ENCODE results near the gene TMEM132C. TPM values are rescaled to one million over a fixed set of nuclear protein-coding genes. Genes with fewer than 3 reads are reported as not detected.

Gene TMEM132C
- polyA plus RNA-seq, 1 of the 3 experiments (the other 2 are of a cell fraction), result not detected

GRCh38 chr12:128586451-128587029 lies 319.6 kb downstream of the TMEM132C start:
- Histone ChIP-seq H3K9ac (no peak overlapping the region), H4K20me1 (ENCODE audit: insufficient read depth) (no peaks in the 10 kb centered on the region), H3K36me3 (replicated peaks in 1 of 2; ENCODE audit: control insufficient read depth in 1 of 2, insufficient read depth in 2 of 2, low read length in 1 of 2) (no peaks in the 10 kb centered on the region), H3K27me3 (ENCODE audit: insufficient read depth) (no peaks in the 10 kb centered on the region), H3K9me2 (no peaks in the 10 kb centered on the region), H3K79me2 (ENCODE audit: insufficient read depth) (no peaks in the 10 kb centered on the region), H3F3A (replicated peaks; ENCODE audit: insufficient read depth) (no peaks in the 10 kb centered on the region), H3K4me1 (ENCODE audit: control insufficient read depth in 1 of 2, insufficient read depth in 2 of 2, low read depth in 1 of 2, low read length in 1 of 2) (no peaks in the 10 kb centered on the region), H2AFZ (ENCODE audit: low read depth) (no peak overlapping the region), H3K27ac (ENCODE audit: low read depth in 2 of 2, low read length in 1 of 2) (no peak overlapping the region), H3K4me3 (ENCODE audit: low read depth in 2 of 2, low read length in 1 of 2) (no peak overlapping the region), H3K9me3 (no peaks in the 10 kb centered on the region), H3K4me2 (no peak overlapping the region)
- CTCF ChIA-PET, result no interaction called here
- POLR2A ChIA-PET, result no interaction called here
- WGBS (ENCODE audit: low lambda C conversion rate), result 8% methylated on average over 5 of the region's 7 CpGs
- TF ChIP-seq RCOR1 (IDR thresholded peaks at IDR 0.05; ENCODE audit: low read length) (no peak), EP300 (IDR thresholded peaks at IDR 0.05; ENCODE audit: borderline replicate concordance in 1 of 2, low read depth in 1 of 2, low read length in 1 of 2) (no peak), MXI1 (IDR thresholded peaks at IDR 0.05; ENCODE audit: low read depth, low read length) (no peak), ELF1 (IDR thresholded peaks at IDR 0.05) (no peak), USF1 (IDR thresholded peaks at IDR 0.05; ENCODE audit: borderline replicate concordance, low read depth) (no peak), FOXM1 (IDR thresholded peaks at IDR 0.05; ENCODE audit: low read depth) (no peak), NRF1 (IDR thresholded peaks at IDR 0.05; ENCODE audit: low read depth, low read length) (no peak)
- no peak for DNase-seq

- no peak for DNase-seq
- no peak overlapping the region for H3K27ac ChIP-seq (ENCODE audit: low read depth in 2 of 2, low read length in 1 of 2)
- no peaks in the 10 kb centered on the region for H3K36me3 ChIP-seq (replicated peaks in 1 of 2; ENCODE audit: control insufficient read depth in 1 of 2, insufficient read depth in 2 of 2, low read length in 1 of 2)
- H3K4me3 ChIP-seq (ENCODE audit: low read depth in 2 of 2, low read length in 1 of 2), result no peak overlapping the region
- H3K9ac ChIP-seq, result no peak overlapping the region
- H4K20me1 ChIP-seq (ENCODE audit: insufficient read depth), result no peaks in the 10 kb centered on the region
- ChIA-PET POLR2A (no interaction called here), CTCF (no interaction called here)
- no peaks in the 10 kb centered on the region for H3K9me3 ChIP-seq
- no peaks in the 10 kb centered on the region for H3K9me2 ChIP-seq
- no peak overlapping the region for H3K4me2 ChIP-seq
- H3K27me3 ChIP-seq (ENCODE audit: insufficient read depth), result no peaks in the 10 kb centered on the region
- no peaks in the 10 kb centered on the region for H3F3A ChIP-seq (replicated peaks; ENCODE audit: insufficient read depth)
- H2AFZ ChIP-seq (ENCODE audit: low read depth), result no peak overlapping the region
- no peaks in the 10 kb centered on the region for H3K79me2 ChIP-seq (ENCODE audit: insufficient read depth)
- WGBS (ENCODE audit: low lambda C conversion rate), result 7% methylated on average over 2 of the region's 2 CpGs
- no peaks in the 10 kb centered on the region for H3K4me1 ChIP-seq (ENCODE audit: control insufficient read depth in 1 of 2, insufficient read depth in 2 of 2, low read depth in 1 of 2, low read length in 1 of 2)
- TF ChIP-seq TCF12 (IDR thresholded peaks at IDR 0.05) (no peak), ZBTB33 (IDR thresholded peaks at IDR 0.05; ENCODE audit: borderline replicate concordance, low read depth) (no peak), FOSL2 (IDR thresholded peaks at IDR 0.05; ENCODE audit: borderline replicate concordance, low read depth) (no peak), RAD21 (IDR thresholded peaks at IDR 0.05; ENCODE audit: low read length) (no peak), NRF1 (IDR thresholded peaks at IDR 0.05; ENCODE audit: low read depth, low read length) (no peak), MAX (IDR thresholded peaks at IDR 0.05; ENCODE audit: low read depth) (no peak), FOXJ3 (CRISPR knock-in tag; IDR thresholded peaks at IDR 0.05) (no peak), MEF2A (IDR thresholded peaks at IDR 0.05; ENCODE audit: borderline replicate concordance, low read depth) (no peak), EZH2phosphoT487 (IDR thresholded peaks at IDR 0.05; ENCODE audit: borderline replicate concordance, low read depth) (no peak), RCOR1 (IDR thresholded peaks at IDR 0.05; ENCODE audit: low read length) (no peak), JUND (IDR thresholded peaks at IDR 0.05) (no peak)
- TF ChIP-seq, protein P1, sequence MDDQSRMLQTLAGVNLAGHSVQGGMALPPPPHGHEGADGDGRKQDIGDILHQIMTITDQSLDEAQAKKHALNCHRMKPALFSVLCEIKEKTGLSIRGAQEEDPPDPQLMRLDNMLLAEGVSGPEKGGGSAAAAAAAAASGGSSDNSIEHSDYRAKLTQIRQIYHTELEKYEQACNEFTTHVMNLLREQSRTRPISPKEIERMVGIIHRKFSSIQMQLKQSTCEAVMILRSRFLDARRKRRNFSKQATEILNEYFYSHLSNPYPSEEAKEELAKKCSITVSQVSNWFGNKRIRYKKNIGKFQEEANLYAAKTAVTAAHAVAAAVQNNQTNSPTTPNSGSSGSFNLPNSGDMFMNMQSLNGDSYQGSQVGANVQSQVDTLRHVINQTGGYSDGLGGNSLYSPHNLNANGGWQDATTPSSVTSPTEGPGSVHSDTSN (IDR thresholded peaks at IDR 0.05), result no peak
- TF ChIP-seq, protein P2, sequence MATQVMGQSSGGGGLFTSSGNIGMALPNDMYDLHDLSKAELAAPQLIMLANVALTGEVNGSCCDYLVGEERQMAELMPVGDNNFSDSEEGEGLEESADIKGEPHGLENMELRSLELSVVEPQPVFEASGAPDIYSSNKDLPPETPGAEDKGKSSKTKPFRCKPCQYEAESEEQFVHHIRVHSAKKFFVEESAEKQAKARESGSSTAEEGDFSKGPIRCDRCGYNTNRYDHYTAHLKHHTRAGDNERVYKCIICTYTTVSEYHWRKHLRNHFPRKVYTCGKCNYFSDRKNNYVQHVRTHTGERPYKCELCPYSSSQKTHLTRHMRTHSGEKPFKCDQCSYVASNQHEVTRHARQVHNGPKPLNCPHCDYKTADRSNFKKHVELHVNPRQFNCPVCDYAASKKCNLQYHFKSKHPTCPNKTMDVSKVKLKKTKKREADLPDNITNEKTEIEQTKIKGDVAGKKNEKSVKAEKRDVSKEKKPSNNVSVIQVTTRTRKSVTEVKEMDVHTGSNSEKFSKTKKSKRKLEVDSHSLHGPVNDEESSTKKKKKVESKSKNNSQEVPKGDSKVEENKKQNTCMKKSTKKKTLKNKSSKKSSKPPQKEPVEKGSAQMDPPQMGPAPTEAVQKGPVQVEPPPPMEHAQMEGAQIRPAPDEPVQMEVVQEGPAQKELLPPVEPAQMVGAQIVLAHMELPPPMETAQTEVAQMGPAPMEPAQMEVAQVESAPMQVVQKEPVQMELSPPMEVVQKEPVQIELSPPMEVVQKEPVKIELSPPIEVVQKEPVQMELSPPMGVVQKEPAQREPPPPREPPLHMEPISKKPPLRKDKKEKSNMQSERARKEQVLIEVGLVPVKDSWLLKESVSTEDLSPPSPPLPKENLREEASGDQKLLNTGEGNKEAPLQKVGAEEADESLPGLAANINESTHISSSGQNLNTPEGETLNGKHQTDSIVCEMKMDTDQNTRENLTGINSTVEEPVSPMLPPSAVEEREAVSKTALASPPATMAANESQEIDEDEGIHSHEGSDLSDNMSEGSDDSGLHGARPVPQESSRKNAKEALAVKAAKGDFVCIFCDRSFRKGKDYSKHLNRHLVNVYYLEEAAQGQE (IDR thresholded peaks at IDR 0.05; ENCODE audit: low read depth, low read length), result no peak
- TF ChIP-seq, protein P3, sequence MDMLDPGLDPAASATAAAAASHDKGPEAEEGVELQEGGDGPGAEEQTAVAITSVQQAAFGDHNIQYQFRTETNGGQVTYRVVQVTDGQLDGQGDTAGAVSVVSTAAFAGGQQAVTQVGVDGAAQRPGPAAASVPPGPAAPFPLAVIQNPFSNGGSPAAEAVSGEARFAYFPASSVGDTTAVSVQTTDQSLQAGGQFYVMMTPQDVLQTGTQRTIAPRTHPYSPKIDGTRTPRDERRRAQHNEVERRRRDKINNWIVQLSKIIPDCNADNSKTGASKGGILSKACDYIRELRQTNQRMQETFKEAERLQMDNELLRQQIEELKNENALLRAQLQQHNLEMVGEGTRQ (IDR thresholded peaks at IDR 0.05; ENCODE audit: borderline replicate concordance, low read depth, low read length), result no peak
Measured at GRCh38 chr12:128587918-128588317, 320.9 kb downstream of the TMEM132C start.

Measured in SK-N-SH (cell line).